Stimulated activated CD4-positive, alpha-beta T cell treated with anti-CD3 and anti-CD28 coated beads, TNF-alpha, amount 100 ng/mL, for 48 hours (primary cell): ENCODE measurements around the gene LRPPRC.

Experiments used
- DNase-seq, 3 donors: peaks; one replicate each; pipeline ENCODE4 v3.0.0-alpha.2; 2020; ENCODE audit warnings: low read depth in 3 of 3

The LRPPRC gene

DNA sequence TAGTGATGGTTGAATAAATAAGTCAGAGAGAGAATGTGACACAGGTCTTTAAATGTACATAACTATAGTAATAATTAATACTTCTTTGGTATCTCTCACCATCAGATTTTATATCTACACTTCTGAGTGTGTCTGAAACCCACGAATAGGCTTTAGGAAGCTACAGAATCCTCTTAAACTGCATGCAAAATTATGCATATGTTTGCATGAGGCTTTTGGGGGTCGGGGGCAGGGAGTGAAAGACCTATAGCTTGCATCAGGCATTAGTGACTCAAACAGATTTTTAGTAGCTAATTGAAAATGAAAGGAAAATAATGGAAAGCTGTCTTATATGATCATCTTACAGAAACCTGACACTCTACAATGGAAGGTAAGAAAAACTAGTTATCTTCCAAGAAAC lies 14.9 kb downstream of the LRPPRC start:
- no peak for DNase-seq

GRCh38 chr2:43977677-43978375 lies 18.0 kb downstream of the LRPPRC start:
- DNase-seq = no peak

DNA sequence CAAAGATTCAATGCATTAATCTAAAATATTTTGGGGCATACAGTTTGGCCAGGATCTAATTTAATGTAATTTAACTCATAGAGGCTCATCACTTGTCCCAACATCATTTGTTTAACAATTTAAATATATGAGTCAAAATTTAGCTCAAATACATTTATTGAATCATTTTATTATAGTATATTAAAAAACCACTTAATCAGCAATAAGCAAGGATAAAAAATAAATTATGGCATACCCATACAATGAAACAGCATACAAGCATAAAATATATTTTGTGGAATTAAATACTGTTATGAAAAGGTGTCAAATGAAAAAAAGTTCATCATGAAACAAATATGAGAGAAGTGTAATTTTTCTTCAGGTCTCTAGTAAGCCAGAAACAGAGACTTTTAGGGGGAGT lies 34.9 kb downstream of the LRPPRC start:
- DNase-seq = no peak

- no peak for DNase-seq
Measured at GRCh38 chr2:43958397-43959275, 37.2 kb downstream of the LRPPRC start.

DNA sequence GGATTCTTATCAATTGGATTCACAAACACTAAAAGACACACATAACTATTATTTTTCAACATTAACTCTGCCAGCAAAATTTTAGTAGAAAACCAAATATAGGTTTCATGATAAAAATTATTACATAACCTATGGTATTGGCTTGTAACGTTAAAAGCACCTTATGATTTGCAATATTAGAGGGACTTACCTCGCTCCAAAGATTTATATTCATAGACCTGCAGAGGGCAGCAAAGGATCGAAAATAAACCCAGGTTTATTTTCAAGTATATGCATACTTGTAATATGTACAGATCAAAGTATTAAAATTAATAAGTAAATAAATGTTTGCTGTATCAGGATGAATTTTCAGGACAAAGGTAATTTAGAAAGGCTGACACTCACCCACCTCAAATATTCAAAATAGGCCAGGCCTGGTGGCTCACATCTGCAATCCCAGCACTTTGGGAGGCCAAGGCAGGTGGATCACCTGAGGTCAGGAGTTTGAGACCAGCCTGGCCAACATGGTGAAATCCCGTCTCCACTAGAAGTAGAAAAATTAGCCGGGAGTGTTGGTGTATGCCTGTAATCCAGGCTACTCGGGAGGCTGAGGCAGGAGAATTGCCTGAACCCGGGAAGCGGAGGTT lies 45.3 kb downstream of the LRPPRC start:
- no peak for DNase-seq

DNA sequence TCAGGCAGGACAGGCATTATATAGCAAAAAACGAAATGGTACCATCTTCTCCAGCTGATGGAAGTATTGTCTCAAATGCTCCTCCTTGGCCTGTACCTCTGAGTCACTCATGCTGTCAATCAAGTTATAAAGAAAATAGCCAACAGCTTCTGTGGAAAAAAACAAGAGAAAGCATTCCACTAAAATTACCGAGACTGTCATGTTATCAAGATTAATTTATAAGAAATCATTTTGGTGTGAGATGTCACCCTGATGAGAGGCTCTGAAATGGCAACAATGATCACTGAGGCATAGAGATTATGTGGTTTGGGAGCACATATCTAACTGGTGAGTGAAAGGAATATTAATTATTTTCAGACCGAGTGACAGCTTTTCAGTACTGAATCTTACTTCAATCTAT lies 47.4 kb downstream of the LRPPRC start:
- DNase-seq = no peak

DNA sequence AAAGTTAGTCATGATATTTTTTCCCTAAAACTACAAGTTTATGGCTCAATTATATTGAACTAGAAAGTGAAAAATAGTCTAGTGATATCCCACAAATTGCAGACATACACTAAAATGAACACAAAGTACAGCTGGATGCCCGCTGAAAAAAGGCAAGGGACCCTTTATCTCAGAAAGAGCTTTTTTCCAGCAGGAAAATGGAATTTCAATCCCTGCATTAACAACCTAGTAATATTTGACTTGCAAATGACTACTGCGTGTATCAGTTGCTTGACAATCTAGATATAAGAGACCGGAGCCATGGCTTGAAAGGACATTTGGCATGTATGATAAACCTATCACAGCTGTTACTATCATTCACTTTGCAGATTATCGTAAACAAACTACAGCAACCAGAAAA lies 49.1 kb downstream of the LRPPRC start:
- DNase-seq = no peak

- no peak for DNase-seq
Measured at GRCh38 chr2:43945439-43945838, 50.4 kb downstream of the LRPPRC start.

GRCh38 chr2:43944915-43945314 lies 50.9 kb downstream of the LRPPRC start:
- DNase-seq = no peak

DNA sequence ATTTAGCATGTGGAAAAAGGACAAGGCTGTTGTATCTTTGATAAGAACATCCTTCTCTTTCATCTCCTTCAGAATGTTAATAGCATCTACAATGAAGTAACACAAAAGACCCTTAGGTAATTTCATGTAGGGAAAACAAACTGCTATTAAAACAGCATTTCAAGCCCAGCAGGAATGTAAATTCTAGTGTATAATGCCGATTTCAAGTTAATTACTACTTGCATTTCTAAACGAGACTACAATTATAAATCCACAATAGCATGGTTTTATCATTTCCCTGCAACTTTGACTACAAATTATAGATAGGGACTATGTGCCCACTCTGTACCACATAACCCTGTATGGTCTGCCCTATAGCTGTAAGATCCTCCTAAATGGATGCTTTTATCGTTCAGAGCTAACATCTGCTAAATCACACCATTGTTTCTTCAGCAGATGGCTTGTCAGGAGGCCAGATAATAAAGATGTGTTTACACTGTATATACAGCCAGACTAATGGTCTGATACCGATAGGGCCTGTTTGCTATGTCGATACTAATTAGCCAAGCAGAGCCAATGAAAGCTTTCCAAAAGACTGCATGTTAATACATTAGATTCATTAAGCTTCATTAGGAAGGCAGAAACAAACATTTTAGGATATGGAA lies 51.9 kb downstream of the LRPPRC start:
- DNase-seq = no peak

DNA sequence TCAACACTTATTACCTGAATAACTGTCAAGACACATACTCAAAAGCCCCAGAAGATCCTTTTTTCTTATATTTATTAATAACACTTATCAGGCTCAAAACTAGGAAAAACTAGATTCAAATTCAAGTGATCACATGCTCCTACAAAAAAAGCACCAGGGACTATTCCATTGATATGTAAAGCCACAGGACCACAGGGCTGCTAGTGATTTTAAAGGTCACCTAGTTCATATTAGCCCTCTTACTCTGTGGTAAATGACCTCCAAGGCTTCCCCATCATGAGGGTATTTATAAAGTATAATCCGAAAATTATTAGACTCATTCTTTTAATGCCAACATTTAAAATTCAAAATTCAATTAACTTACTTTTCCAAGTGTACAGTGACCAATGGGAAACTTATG lies 52.5 kb downstream of the LRPPRC start:
- no peak for DNase-seq

DNA sequence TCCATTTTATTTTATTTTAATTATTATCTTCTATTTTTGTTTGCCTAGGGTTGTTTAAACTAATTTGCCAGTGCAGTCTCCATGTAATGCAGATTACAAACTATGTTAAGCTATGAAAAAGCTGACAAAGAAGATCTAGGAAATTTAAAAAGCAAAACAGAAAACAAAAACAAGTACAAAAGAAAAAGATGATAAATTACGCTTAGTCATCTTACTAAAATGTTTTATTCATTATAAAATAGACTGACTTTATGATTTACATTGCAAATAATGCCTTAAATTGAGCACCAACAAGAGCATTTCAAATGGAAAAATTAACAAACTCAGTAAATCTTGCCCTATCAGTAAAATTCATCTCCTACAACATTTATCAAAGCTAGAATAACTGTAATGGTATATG lies 52.9 kb downstream of the LRPPRC start:
- no peak for DNase-seq

- DNase-seq = no peak
Measured at GRCh38 chr2:43941966-43942365, 53.8 kb downstream of the LRPPRC start.

- no peak for DNase-seq
Measured at GRCh38 chr2:43941359-43941758, 54.4 kb downstream of the LRPPRC start.

DNA sequence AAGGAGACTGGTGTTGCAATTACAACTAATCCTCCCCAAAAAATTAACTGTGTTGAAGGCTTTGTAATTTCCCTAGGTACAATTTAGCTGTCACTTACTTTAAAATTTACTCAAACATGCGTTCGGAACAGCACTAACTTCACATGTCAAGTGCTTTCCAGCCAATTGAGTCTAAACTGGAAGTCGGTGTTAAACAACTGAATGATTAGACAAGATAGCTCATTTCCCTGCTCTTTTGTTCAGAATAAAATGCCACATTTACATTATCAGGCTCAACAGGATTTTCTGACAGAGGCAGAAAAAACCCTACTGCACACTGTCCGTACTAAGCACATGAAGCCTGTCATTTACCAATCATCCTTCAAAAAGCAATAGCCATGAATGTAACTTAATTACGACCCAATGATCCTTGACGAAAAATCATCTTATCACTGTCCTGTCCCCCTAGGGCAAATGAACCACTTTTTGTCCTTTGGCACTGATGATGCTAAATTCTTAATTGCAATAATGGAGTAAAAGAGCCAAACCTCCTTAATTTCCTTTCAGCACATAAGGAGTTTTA lies 56.0 kb downstream of the LRPPRC start:
- no peak for DNase-seq

- no peak for DNase-seq
Measured at GRCh38 chr2:43937269-43937820, 58.4 kb downstream of the LRPPRC start.

DNA sequence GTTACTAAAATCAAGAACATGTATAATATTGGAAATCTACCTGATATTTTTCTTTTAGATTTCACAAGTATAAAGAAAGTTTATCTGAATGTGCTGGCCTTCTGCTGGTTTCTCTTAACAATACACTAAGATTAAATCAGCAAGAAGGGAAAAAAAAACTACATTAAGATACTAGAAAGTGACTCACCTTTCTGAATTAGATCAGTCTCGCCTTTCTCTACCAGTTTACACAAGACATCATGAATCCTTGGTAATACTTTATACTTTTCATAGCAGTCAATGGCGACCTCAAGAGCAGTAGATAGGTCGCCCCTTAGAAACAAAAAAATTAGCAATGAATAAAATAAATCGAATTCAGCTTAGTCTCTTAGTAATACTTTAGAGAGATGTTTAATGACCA lies 61.2 kb downstream of the LRPPRC start:
- DNase-seq = no peak

DNA sequence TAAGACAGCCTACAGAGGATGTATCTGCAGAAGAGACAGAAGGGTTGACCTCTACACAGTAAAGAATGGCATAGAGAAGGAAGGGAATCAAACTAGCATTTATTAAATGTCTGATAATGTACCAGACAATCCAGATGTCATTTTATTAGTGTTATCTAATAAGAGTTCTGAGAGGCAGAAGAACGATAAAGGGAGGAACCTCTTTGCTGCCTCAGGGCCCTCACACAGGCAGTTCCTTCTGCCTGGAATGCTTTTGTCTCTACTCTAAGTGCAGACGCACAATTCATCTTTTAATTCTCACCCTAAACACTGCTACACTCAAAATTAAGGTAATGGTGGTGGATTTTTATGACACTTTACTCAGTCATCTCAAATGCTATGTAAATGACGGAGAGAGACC lies 64.5 kb downstream of the LRPPRC start:
- DNase-seq = no peak

GRCh38 chr2:43927442-43927841 lies 68.3 kb downstream of the LRPPRC start:
- DNase-seq = no peak

DNA sequence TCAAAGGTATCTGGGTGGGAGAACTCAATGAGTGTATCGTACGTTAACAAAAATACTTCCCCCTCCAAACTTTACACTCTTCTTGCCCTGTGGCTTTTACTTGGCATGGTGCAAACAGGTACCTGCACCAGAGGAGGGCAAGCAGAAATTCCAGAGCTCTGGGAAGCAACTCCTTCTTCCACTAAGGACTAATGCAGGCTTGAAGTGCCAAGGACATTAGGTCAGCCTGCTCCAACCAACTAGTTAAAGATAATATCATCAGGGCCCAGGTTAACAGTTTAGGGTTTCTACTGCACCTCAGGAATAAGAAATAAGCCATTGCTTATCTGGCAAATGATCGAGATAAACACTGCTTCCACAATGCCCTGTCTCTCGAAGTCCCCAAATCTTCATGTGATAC lies 70.4 kb downstream of the LRPPRC start:
- no peak for DNase-seq

GRCh38 chr2:43924463-43924862 lies 71.3 kb downstream of the LRPPRC start:
- DNase-seq = no peak
